ACHN (cell line): ENCODE measurements around the gene PARM1.

Experiments
- DNase-seq: peaks from one replicate; pipeline ENCODE4 v3.0.0-alpha.2; 2015
- in situ Hi-C: cut with HindIII; loops from 2 replicates; pipeline ENCODE4 v1.10.0; 2017; ENCODE audit warnings: low sequenced_read_pairs, low pct_ligation_motif_present, low pct_unique_long_range_greater_than_20kb

Gene PARM1

DNA sequence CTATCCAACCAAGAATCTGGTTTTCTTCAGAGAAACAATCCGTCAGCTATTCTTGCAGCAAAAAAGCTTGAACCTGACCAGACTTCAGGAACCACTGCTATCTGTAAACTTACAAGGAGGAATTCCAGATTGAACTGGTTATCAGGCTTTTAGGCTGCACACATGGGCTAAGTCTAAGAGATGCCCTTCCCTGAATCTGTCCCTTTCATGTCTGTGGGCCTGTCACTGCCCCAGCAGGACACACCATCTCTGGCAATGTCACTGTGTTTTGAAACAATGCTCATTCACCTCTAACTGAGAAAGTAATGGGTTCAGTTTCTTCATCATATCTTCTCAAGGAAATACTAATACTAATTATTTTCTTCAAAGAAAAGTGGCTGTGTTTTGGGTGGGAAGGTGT is 72.8 kb downstream of the PARM1 start:
- in situ Hi-C loops: no loop called here
- DNase-seq: no peak

DNA sequence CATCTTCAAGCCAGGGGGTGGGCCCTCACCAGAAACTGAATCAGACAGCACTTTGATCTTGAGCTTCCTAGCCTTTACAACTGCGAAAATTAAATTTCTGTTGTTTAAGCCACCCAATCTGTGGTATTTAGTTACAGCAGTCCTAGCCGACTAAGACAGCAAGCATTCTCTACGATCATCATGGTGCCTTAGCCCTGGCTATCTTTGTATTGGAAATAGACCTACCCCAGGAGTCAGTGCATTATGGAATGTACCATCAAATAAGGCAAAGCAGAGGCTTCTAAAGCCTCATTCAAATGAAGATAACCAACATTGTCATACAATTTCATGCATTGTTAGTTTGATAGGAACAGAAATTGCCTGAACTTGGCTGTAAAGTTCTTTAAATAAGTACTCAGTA is 75.0 kb downstream of the PARM1 start:
- in situ Hi-C loops: no loop called here
- no peak for DNase-seq

DNA sequence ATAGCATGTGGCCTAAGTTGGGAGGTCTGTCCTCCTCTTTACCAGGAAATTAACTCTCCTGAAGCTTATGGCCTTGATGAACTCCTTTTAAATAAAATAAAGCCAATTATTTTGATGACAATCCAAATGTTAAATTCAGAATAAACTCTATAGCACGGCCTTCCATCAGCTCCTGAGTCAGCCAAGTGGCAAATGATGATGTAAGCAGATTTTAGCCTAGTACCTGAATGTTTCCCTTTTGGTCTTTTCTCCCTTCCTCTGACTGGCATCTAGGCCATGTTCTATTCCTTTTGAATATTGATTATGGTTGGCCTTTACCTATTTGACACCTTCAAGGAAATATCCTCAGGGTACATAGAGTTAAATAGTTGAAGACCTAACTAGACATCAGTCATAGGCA is 76.2 kb downstream of the PARM1 start:
- DNase-seq: no peak
- in situ Hi-C loops: no loop called here

DNA sequence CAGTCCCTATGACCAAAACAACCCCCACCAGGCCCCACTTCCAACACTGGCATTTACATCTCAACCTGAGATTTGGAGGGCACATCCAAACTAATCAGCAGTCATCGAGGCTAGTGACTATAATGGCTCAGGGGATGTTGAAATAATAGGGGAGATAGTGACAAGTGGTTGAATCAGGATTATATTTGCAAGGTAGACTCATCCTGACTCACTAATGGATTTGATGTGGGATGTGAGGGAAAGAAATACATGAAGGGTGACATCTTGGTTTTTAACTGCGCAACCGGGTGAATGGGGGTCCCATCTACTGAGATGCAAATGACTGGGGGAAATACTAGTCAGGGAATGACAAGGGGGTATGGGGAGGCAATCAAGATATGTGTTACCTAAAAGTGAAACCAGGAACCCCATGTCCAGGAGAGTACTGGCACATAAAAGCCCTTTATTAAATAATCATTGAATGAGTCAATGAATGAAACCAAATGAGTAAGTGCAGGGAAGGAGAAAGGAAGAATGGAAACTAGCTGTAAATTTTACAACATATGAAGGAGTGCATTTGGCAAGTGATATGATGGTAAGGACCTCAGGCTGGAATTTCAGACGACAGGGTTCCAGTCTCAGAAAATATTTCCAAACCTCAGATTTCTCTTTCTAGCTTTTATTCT is 78.3 kb downstream of the PARM1 start:
- in situ Hi-C loops: no loop called here
- no peak for DNase-seq

DNA sequence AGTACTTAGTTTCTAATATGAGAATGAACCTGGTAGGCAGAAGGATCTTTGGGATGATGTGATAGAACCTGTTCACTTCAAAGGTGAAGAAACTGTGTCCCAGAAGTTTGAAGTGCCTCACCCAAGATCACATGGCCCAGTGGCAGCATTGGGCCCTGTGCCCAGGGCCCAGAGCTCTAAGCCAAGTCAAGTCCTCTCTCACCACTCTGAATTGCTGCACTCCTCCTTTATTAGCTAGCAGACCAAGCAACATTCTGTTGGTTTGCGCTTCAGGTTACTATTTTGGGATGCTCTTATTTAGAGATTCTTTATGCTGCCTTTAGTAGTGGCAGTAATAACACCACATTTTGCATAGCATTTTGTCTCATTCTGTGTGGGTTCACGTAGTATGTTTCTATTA is 82.7 kb downstream of the PARM1 start:
- in situ Hi-C loops: no loop called here
- DNase-seq: no peak

DNA sequence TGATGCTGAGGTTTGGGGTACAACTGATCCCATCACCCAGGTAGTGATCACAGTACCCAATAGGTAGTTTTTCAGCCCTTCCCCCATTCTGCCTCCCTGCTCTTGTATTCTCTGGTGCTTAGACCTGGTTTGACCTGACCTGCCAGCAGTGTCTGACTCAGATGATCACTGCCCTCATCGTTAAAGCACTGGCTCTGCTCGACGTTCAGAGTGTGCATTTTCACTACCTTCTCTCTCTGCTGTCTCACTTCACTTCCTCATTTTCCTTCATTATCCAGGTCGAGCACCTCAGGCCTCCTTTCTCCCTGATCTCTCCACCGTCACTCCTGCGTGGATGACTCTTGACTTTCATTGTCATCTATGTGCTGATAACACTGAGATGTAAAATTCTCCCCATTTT is 83.6 kb downstream of the PARM1 start:
- no peak for DNase-seq
- in situ Hi-C loops: no loop called here

DNA sequence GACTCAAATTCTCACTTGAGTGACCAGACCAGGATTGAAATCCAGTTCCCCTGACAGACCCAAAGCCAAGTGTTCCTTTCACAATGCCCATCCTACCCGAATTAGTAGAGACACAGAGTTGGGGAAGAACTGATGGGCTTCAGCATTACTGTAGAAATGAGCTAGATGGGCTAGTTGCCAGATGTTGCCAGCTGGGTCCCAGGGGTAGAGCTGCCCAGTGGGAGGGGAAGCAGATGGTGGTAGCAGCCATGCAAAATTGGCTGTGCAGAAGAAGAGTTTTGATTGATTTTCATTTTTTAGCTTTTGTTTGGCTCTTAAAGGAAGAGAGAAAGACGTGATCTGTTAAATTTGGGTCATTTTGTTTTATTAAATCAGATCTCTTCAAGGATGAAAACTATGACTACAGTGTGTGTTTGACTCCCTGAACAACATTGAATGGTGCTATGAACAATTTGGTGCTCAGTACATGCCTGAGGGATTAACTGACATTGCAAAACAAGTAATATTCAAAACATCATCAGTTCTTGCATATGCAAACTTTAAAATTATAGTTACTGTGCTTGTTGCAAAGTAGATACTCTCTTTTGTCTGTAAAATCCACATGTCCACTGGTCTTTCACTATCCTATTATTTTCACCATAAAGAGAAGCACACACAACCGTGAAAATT is 86.0 kb downstream of the PARM1 start:
- no peak for DNase-seq
- in situ Hi-C loops: no loop called here

DNA sequence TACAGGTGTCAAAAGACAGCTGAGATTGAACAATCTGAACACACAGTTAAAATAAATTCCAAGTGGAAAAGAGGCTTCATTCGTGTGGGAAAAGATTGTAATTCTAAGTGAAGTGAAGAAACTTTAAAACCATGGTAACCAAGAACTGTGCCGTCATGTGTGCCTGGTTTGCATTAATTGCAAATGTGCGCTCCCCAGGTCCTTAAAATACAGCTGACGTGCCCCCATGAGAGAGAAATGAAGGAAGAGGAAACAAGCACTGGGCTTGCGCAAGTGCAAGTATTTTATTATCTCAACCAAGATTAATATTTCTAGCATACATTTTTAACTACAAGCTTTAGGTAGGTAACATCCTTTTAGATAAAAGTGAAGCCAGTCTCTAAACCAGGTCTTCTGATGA is 92.5 kb downstream of the PARM1 start:
- in situ Hi-C loops: no loop called here
- DNase-seq: no peak

DNA sequence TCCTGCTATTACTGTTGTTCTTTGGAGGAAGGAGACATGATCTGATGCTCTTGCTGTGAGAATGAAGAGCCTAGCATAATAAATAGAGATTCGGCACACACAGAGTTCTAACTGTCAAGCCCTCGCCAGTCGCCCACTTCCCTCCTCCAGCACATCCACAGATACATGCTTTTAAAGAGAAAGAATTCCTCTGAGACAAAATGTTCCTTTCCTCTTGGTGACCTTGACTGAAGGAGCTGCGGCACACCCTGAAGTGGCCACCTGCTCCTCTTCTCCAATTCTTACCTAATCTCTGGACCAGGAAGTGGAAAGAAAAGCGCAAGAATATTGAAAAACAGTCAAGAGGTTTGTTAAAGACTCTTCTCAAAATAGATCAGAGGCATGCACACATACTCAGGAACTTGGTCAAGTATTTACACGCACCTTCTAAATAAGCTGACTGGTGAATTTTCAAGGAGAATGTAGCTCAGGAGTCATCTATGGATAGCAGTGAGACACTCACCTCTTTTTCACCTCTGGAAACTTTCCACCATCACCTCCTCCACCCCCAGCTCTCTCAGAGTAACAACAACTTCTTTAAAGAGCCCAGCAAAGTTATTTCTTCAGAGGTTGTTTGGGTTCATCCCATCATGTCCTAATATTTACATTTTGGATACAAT is 95.4 kb downstream of the PARM1 start:
- in situ Hi-C loops: no loop called here
- DNase-seq: no peak

DNA sequence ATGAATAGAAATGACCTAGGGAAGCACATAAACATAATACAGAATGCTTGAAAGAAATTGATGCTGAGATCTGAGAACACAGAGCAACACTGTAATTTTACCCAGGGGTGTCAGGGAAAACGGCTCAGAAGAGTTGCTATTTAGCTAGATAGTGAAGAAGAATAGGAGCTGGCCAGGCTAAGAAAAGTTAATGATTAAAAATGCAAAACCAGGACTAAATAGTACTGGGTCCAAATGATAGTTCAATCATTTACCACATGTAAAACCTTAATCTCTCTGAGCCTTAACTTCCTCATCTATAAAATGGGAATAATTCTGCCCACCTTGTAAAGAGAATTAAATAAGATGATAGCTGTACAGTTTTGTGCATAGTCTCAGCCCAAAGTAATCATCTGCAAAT is 97.1 kb downstream of the PARM1 start:
- in situ Hi-C loops: no loop called here
- DNase-seq: no peak

DNA sequence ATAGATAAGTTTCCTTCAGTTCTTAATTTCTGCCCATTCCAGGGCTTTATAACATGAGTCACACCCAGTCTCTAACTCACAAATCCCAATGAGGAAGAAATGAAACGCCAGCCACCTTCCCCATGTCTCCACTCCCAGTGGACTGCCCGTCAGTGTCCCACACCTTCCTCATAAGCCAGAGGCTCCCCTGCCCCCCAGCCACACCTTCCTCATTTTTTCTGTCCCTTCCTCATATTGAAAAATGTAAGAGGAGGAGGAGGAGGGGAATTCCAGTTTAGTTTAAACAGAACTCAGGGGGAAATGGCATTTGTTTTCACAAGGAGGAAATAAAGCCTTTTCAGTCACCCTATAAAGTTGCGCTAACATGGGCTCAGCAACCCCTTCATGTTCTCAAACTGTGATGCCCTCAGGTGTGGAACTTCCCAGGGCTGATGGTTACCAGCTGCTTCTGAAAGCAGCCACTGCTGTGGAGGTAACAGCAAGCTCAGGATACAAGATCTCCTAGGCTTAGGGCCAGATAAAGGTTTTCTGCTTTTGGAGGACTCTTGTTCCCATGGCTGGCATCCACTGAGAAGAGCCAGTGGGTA is 97.8 kb downstream of the PARM1 start:
- no peak for DNase-seq
- in situ Hi-C loops: no loop called here

DNA sequence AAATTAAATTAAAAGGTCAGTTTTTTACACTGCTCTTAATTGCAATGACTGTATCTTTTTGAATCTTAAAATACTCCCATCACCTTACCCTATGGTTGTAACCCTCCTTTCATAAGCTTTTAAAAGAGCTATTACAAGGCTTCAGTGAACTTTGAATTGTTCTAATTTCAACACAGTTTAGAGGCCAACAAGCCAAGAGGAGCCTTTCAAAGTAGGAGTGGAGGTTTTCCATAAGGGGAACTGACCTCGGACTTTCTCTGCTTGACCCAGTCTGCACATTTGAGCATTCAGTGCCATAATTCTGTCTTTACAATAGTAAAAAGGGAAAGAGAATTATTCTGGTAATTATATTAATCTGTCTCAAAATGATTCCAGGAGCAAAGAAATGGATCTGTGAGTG is 98.9 kb downstream of the PARM1 start:
- DNase-seq: no peak
- in situ Hi-C loops: no loop called here

DNA sequence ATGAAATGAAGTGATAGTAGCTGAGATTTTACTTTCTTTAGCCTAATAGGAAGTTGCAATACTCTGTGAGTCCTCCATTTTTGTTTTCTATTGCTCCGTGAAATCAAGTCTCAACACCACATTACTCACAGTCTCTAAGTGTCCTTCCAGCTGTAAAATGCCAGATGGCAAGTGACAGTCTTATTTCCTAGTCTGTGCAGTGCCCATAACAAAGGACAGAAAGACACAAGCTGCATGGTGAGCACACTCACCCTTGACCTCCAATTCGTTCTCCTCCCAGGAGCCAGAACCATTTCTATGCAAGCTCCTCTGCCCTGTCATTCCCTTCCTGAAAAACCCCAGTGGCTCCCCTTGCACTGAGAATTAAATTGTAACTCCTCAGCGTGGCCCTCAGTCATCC is 101.6 kb downstream of the PARM1 start:
- in situ Hi-C loops: no loop called here
- no peak for DNase-seq

DNA sequence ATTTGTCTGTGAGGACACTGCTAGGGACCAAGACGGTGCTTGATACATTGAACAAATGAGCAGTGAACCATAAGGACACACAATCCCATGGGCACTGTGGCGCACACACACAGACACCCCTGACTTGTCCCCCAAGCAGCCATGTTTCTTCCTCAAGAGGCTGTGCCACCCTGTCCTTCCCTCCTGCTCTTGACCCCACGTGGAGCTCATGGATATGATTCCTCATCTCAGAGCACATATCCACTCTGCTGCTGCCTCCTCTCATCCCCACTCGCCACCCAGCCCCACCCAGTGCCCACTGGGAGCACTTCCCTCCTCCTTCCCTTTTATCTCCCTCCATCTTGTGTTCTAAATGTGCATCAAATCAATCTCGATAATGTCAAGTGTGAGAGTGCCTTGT is 102.4 kb downstream of the PARM1 start:
- DNase-seq: no peak
- in situ Hi-C loops: no loop called here

DNA sequence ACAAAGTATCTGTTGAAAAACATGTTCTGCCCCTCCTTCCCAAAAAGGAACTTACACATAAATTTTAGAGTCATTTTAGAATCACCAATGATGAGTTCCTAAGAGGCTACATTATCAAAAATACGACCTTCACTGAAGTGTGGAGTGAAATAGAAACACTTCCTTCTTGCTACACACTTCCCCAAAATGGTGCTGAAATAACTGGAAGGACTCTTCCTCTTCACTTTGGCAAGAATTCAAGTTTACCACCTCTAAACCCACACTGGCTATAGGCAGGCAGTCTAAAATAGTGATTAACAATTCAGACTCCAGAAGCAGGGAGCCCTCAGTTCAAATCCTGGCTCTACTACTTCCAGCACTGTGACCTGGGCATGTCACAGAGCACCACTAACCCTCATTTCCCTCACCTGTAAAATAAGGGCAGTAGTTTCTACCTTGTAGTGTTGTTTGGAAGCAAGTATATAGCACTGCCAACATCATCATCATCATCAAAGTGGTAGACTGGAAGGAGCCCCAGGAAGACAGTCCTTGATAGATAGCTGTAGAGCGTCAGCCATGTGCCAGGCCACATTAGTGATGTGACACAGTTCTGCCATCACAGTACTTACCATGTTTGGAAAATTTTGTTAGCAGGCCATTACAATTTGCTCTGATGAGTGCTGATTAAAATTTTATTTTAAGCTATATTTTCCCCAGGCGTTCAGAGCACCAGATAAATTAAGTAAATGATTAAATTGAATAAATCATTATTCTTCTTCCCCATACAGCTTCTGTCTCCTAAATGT is 103.3 kb downstream of the PARM1 start:
- DNase-seq: no peak
- in situ Hi-C loops: no loop called here

DNA sequence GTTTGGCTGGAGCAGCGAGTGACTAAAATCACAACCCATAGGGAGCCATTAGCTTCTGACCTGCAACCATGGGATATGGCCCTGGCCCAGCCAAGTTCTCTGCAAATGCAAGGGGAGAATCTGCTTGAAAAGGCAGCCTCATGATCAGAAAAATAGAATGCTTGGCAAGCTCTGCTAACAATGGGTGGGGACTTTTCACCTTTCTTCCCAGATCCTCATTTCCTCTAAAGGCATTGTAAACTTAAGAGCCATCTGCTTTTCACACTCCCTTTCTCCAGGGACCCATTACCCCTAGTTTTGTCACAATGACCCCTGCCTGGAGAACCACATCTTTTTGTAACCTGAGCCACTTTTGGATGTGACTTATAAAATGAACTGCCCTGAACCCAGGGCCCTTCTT is 104.3 kb downstream of the PARM1 start:
- in situ Hi-C loops: no loop called here
- no peak for DNase-seq

DNA sequence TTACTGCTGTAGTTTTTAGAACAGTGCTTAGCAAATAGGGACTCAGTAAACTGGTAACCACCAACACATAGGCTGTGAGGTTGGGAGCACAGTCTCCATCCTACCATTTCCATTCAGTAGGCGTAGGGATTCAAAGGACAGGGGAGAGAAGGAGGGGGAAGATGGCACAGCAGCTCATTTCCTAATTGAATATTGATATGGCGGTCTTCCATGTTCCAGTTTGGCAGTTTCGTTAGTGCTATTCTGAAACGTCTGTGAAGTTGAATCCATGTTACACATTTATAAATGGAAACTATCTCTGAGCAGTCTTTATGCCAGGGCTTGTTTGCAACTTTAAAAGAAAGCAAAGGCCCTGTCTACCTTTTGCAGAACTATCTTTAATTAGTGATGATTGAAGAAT is 105.5 kb downstream of the PARM1 start:
- DNase-seq: no peak
- in situ Hi-C loops: no loop called here

DNA sequence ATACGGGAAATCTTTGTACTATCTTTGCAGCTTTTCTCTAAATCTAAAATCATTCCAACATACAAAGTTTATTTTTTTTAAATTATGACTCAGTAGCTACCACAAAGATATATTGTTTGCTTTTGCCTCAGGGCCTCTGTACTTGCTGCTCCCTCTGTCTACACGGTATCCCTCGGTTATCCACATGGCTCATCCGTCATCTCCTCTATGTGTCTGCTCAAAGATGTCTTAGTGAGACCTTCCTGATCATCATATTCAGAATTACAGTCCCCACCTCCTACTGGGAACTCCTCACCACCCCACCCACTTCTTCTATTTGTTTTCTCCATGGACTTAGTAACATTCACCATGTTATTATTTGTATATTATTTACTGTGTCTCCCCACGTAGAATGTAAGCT is 107.8 kb downstream of the PARM1 start:
- in situ Hi-C loops: no loop called here

DNA sequence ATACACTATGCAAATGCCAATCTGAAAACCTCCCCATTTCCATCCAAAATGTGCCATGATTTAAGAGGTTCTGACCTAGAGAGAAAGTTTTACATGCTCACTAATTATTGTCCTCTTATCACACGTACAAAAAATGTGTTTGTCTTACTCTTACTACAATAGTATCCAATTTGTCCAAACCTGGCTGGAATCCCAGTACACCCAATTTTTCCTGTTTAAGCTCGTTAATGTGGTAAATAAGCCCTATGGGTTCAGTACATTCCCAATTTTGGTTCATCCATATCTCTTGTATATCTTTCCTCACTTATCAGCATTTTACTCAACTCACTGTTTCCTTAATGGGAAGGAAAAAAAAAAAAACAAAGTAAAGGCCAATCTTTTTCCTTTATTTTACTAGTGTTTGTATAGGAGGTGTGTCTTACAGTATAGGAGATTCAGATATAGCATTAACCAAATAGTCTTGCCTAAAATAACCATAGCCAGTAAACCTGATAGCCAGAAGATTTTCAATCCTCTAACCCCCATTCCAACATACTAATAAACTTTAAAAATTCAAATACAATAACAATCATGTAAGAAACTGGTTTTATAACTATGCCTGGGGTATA is 109.8 kb downstream of the PARM1 start:
- in situ Hi-C loops: no loop called here
- no peak for DNase-seq

More for the DNA sequence above, 107.8 kb downstream of the PARM1 start:
- DNase-seq: no peak
